Breast epithelium (tissue), 4 donors: ENCODE results near the gene TPST2. TPM values are rescaled to one million over a fixed set of nuclear protein-coding genes. Genes with fewer than 3 reads are reported as not detected.

Experiments used
- DNase-seq, 2 donors: peaks; one replicate each; pipeline ENCODE4 v3.0.0-alpha.2; 2019; ENCODE audit warnings: low spot score in 2 of 2
- H3K27ac ChIP-seq, 2 donors: fragments of 200-600 bp; sonication (generic) in 1 of 2; one replicate each; pipeline ENCODE4 v1.5.1; 2016 to 2019; ENCODE audit warnings: mild to moderate bottlenecking in 1 of 2
- H3K27me3 ChIP-seq, 2 donors: fragments of 200-600 bp; sonication (generic) in 1 of 2; one replicate each; pipeline versions ENCODE4 v1.5.1 to v1.6.0; 2017 to 2019; ENCODE audit warnings: control low read depth in 1 of 2, mild to moderate bottlenecking in 1 of 2
- H3K36me3 ChIP-seq: fragments of 200-600 bp; one replicate; pipeline ENCODE4 v1.5.1; 2019
- H3K4me1 ChIP-seq, 2 donors: fragments of 200-600 bp; sonication (generic); one replicate each; pipeline ENCODE4 v1.5.1; 2016 to 2019; ENCODE audit warnings: control low read depth in 1 of 2
- H3K4me3 ChIP-seq, 3 donors: fragments of 200-600 bp; sonication (generic); 1 replicate in 2 of 3; 2 replicates in 1 of 3; pipeline ENCODE4 v1.5.1; 2016 to 2019; ENCODE audit warnings: mild to moderate bottlenecking in 3 of 3, moderate library complexity in 2 of 3
- H3K9me3 ChIP-seq, 2 donors: fragments of 200-600 bp; sonication (generic) in 1 of 2; one replicate each; pipeline ENCODE4 v1.5.1; 2016 to 2019; ENCODE audit warnings: control low read depth in 1 of 2
- CTCF ChIP-seq, 3 donors: fragments of 450-650 bp; IDR thresholded peaks; one replicate each; pipeline ENCODE4 v1.5.1; 2016 to 2017; ENCODE audit warnings: antibody characterized with exemption in 3 of 3, mild to moderate bottlenecking in 3 of 3, moderate library complexity in 3 of 3
- POLR2A ChIP-seq: fragments of 450-650 bp; IDR thresholded peaks from one replicate; pipeline ENCODE4 v1.6.1; 2016; ENCODE audit warnings: antibody characterized with exemption, mild to moderate bottlenecking, moderate library complexity
- POLR2AphosphoS5 ChIP-seq, 3 donors: sonication (generic); formaldehyde crosslinking; IDR thresholded peaks; one replicate each; pipeline ENCODE4 v1.6.1; 2017; ENCODE audit warnings: antibody characterized with exemption in 3 of 3
- intact Hi-C: fragments of 100-400 bp; cut with DNase I; formaldehyde crosslinking; loops from one replicate; pipeline ENCODE4 v1.15.1; 2023; ENCODE audit warnings: low total_unique reads
- total RNA-seq, 3 donors: library from RNA; depleted of rRNA; stranded (reverse); fragments of >200 nt; gene quantifications; one replicate each; pipeline ENCODE4 v1.1.0, GENCODE V29; 2016

Gene TPST2
- total RNA-seq, 3 donors from 2014 or later = 36.6 to 81.9 (median 59.8) TPM

DNA sequence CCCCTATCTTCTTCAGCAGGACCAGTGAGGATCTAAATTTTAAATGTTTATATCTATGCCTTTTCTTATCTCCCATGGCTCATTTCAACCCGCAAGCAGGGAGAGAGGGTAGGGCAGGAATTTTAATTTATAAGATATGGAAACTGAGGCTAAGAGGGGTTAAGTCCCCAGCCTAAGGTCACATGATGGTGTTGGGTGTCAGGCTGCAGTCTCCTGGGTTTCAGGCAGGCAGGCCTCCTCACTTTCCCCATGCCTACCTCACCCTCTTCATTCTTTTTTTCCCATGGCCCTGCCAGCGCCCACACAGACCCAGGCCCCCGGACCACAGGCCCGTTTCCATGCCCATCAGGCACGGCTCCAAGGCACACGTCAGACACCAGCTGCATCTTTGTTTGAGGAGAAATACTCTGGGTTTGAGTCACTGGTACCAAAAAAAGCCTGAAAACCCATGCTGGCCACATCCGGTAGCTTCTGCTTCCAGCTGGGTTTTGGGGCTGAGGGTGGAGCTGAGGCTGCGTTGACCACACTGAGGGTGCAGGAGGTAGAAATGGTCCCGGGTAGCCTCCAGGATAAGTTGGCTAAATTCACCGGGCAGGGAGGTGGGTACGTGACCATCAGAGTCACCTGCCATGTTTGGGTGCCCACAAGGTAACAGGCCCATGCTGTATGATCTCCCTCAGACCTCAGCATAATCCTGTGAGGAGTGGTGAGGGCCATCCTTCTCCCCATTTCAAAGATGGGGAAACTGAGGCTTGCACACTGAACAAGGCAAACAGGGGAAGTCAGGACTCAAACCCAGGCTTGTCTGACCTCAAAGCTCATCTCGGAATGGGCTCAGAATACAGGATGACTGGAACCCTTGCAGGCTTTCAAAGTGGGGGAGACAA lies 20.4 kb upstream of the TPST2 start:
- intact Hi-C loops = no loop called here
- no peak for DNase-seq
- no peak overlapping the region for H3K27ac ChIP-seq
- no peaks in the 10 kb centered on the region for H3K36me3 ChIP-seq
- no peak overlapping the region for H3K4me3 ChIP-seq
- TF ChIP-seq POLR2A (no peak), POLR2AphosphoS5 (IDR thresholded peaks at IDR 0.05) (no peak), CTCF (IDR thresholded peaks at IDR 0.05) (no peak)
- no peaks in the 10 kb centered on the region for H3K9me3 ChIP-seq
- H3K4me1 ChIP-seq = no peaks in the 10 kb centered on the region
- H3K27me3 ChIP-seq = peaks cover 0 to 11% of the 10 kb centered on the region in 2 donors

- no peak for DNase-seq
- Histone ChIP-seq H3K4me3 (no peak overlapping the region), H3K36me3 (no peaks in the 10 kb centered on the region), H3K27ac (no peak overlapping the region), H3K4me1 (no peaks in the 10 kb centered on the region), H3K9me3 (no peaks in the 10 kb centered on the region), H3K27me3 (peaks cover 0 to 6% of the 10 kb centered on the region in 2 donors)
- TF ChIP-seq CTCF (IDR thresholded peaks at IDR 0.05) = no peak
- intact Hi-C loops = no loop called here
Observed at GRCh38 chr22:26609287-26609686, 19.4 kb upstream of the TPST2 start.

DNA sequence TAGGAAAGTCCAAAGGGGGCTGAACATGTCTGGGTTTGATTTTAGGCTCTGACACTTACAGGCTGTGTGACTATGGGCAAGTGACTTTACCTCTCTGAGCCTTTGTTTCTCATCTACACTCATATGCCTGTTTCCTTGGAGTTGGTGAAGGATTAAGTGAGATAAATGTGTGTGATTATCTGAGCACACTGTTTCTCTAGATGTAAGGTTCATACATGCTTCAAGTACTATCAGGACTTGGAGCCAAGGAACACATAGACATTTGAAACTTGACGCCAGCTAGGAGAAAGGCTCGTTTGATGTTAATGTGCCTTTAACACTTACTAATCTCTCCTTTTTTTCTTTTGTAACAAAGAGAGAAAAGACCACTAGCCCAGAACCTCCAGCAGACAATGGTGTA lies 18.2 kb upstream of the TPST2 start:
- H3K27me3 ChIP-seq = peaks cover 0 to 6% of the 10 kb centered on the region in 2 donors
- H3K27ac ChIP-seq = no peak overlapping the region
- DNase-seq = no peak
- TF ChIP-seq POLR2A (no peak), CTCF (IDR thresholded peaks at IDR 0.05) (no peak)
- no peaks in the 10 kb centered on the region for H3K4me1 ChIP-seq
- no peaks in the 10 kb centered on the region for H3K9me3 ChIP-seq
- no peaks in the 10 kb centered on the region for H3K36me3 ChIP-seq
- intact Hi-C loops = no loop called here
- H3K4me3 ChIP-seq = no peak overlapping the region

GRCh38 chr22:26606611-26607010 lies 16.7 kb upstream of the TPST2 start:
- Histone ChIP-seq H3K36me3 (no peaks in the 10 kb centered on the region), H3K4me1 (no peaks in the 10 kb centered on the region), H3K27me3 (no peaks in the 10 kb centered on the region), H3K4me3 (no peak overlapping the region), H3K27ac (no peak overlapping the region), H3K9me3 (no peaks in the 10 kb centered on the region)
- intact Hi-C loops = no loop called here
- TF ChIP-seq POLR2A = no peak
- TF ChIP-seq CTCF (IDR thresholded peaks at IDR 0.05) = no peak
- no peak for DNase-seq

DNA sequence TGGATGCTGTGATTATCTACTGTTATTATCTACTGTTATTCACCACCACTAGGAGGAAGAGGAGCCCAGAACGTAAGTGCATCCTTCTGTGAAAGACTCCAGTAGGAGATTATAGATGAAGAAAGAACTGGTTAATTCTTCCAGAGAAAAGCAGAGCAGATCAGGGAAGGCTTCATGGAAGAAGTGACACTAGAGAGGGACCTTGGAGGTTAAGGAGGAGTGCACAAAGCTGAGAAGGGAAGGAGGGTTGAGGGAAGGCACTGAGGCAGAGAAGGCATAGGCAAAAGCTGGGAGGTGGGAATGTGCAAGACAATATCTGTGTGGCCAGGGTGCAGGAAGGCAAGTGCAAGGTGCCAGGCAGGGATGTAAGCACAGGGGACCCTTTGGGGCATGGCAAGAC lies 14.4 kb upstream of the TPST2 start:
- Histone ChIP-seq H3K27ac (no peak overlapping the region), H3K4me3 (no peak overlapping the region), H3K27me3 (no peaks in the 10 kb centered on the region), H3K4me1 (no peaks in the 10 kb centered on the region), H3K9me3 (no peaks in the 10 kb centered on the region), H3K36me3 (no peaks in the 10 kb centered on the region)
- no peak for TF ChIP-seq POLR2A
- TF ChIP-seq CTCF (IDR thresholded peaks at IDR 0.05) = no peak
- no peak for TF ChIP-seq POLR2AphosphoS5 (IDR thresholded peaks at IDR 0.05)
- intact Hi-C loops = no loop called here
- DNase-seq = no peak
